8988T (cell line): ENCODE results near the gene PERCC1.
A peak's percentile ranks its signal among the peaks of the same experiment; 100 is the strongest.
"Not testable (repeated sequence)": the region's sequence is repeated elsewhere in the genome, so short reads cannot be mapped to it uniquely, and the experiment has no call there.

Experiments
- DNase-seq: peaks from one replicate; pipeline ENCODE4 v3.0.0; 2011

The PERCC1 gene

GRCh38 chr16:1435921-1436697, 5.2 kb downstream of the PERCC1 start:
- DNase-seq: peak; percentile 79

- no peak for DNase-seq
Measured at GRCh38 chr16:1436731-1437355, 6.0 kb downstream of the PERCC1 start.

- DNase-seq: no peak
Measured at GRCh38 chr16:1437606-1438005, 6.7 kb downstream of the PERCC1 start.

GRCh38 chr16:1438229-1439057, 7.6 kb downstream of the PERCC1 start:
- DNase-seq: no peak

- no peak for DNase-seq
Measured at GRCh38 chr16:1439058-1439698, 8.3 kb downstream of the PERCC1 start.

GRCh38 chr16:1439699-1440074, 8.8 kb downstream of the PERCC1 start:
- not testable (repeated sequence) for DNase-seq

- no peak for DNase-seq
Measured at GRCh38 chr16:1441391-1441829, 10.5 kb downstream of the PERCC1 start.

- DNase-seq: no peak
Measured at GRCh38 chr16:1442697-1443096, 11.8 kb downstream of the PERCC1 start.

- DNase-seq: no peak
Measured at GRCh38 chr16:1443403-1443973, 12.6 kb downstream of the PERCC1 start.

- no peak for DNase-seq
Measured at GRCh38 chr16:1443980-1444729, 13.3 kb downstream of the PERCC1 start, which contains the start of gene CCDC154. TSS of gene CCDC154 (minus strand) at chr16:1444556. CDS start at chr16:1444322, 234 bp downstream.

GRCh38 chr16:1444730-1445517, 14.0 kb downstream of the PERCC1 start:
- no peak for DNase-seq

- DNase-seq: no peak
Measured at GRCh38 chr16:1445518-1446203, 14.8 kb downstream of the PERCC1 start.

GRCh38 chr16:1446296-1447080, 15.6 kb downstream of the PERCC1 start:
- DNase-seq: no peak

GRCh38 chr16:1447965-1448364, 17.1 kb downstream of the PERCC1 start:
- DNase-seq: no peak

- DNase-seq: no peak
Measured at GRCh38 chr16:1448536-1449116, 17.7 kb downstream of the PERCC1 start.

GRCh38 chr16:1449201-1449788, 18.4 kb downstream of the PERCC1 start:
- DNase-seq: no peak

- DNase-seq: no peak
Measured at GRCh38 chr16:1450218-1450617, 19.3 kb downstream of the PERCC1 start.

- DNase-seq: no peak
Measured at GRCh38 chr16:1450841-1451240, 20.0 kb downstream of the PERCC1 start.
